SK-N-SH (cell line): ENCODE measurements around the gene ZNF569. TPM values are rescaled to one million over a fixed set of nuclear protein-coding genes. Genes with fewer than 3 reads are reported as not detected.

Experiments
- CTCF ChIA-PET: fragments of 300-600, 350-600 bp; formaldehyde crosslinking; extraction: SDS; loops from one replicate; lab custom pipeline; 2021; lab: Yijun Ruan, JAX
- POLR2A ChIA-PET: fragments of 350-600 bp; sonication (Branson Sonifier 250); formaldehyde crosslinking; extraction: SDS; loops from one replicate; lab custom pipeline; 2020; ENCODE audit warnings: antibody characterized with exemption, inconsistent platforms; lab: Yijun Ruan, JAX
- DNase-seq: peaks from one replicate; pipeline ENCODE4 v3.0.0; 2012
- H2AFZ ChIP-seq: fragments of 200-600 bp; sonication (generic); 2 replicates; pipeline ENCODE4 v1.8.1; 2016; ENCODE audit warnings: antibody characterized with exemption, mild to moderate bottlenecking, low read depth
- H3F3A ChIP-seq: fragments of 200-600 bp; sonication (generic); replicated peaks from 2 replicates; pipeline ENCODE3; 2016; ENCODE audit warnings: antibody characterized with exemption, mild to moderate bottlenecking; ENCODE audit not compliant: insufficient read depth
- H3K27ac ChIP-seq, 2 experiments: fragments of 200-500 bp in 1 of 2; fragments of 200-600 bp in 1 of 2; sonication (Bioruptor generic) in 1 of 2; sonication (generic), shearing (Covaris generic) in 1 of 2; 2 replicates each; pipeline versions ENCODE4 v1.5.1 to v1.6.1; 2014 to 2016; ENCODE audit warnings: low read depth in 2 of 2, inconsistent platforms in 1 of 2, low read length in 1 of 2, mild to moderate bottlenecking in 1 of 2, mixed read lengths in 1 of 2
- H3K27me3 ChIP-seq: fragments of 200-600 bp; sonication (generic), shearing (Covaris generic); 2 replicates; pipeline ENCODE4 v1.6.1; 2016; ENCODE audit warnings: mixed run types; ENCODE audit not compliant: insufficient read depth
- H3K36me3 ChIP-seq, 2 experiments: fragments of 200-500 bp in 1 of 2; fragments of 200-600 bp in 1 of 2; sonication (Bioruptor generic) in 1 of 2; sonication (generic) in 1 of 2; replicated peaks in 1 of 2; 2 replicates each; pipeline versions ENCODE3 to v1.5.1; 2014 to 2016; ENCODE audit warnings: low read length in 1 of 2, mild to moderate bottlenecking in 1 of 2; ENCODE audit not compliant: insufficient read depth in 2 of 2, control insufficient read depth in 1 of 2
- H3K4me1 ChIP-seq, 2 experiments: fragments of 200-500 bp in 1 of 2; fragments of 200-600 bp in 1 of 2; sonication (Bioruptor generic) in 1 of 2; sonication (generic), shearing (Covaris generic) in 1 of 2; 2 replicates each; pipeline versions ENCODE4 v1.5.1 to v1.6.1; 2014 to 2016; ENCODE audit warnings: low read depth in 1 of 2, low read length in 1 of 2, mixed run types in 1 of 2; ENCODE audit not compliant: insufficient read depth in 2 of 2, control insufficient read depth in 1 of 2
- H3K4me2 ChIP-seq: fragments of 200-600 bp; sonication (generic), shearing (Covaris generic); 2 replicates; pipeline ENCODE4 v1.6.1; 2017; ENCODE audit warnings: mixed run types
- H3K4me3 ChIP-seq, 2 experiments: fragments of 200-500 bp in 1 of 2; fragments of 200-600 bp in 1 of 2; sonication (Bioruptor generic) in 1 of 2; sonication (generic), shearing (Covaris generic) in 1 of 2; 2 replicates each; pipeline versions ENCODE4 v1.5.1 to v1.8.1; 2014 to 2016; ENCODE audit warnings: low read depth in 2 of 2, inconsistent platforms in 1 of 2, low read length in 1 of 2, mild to moderate bottlenecking in 1 of 2, mixed read lengths in 1 of 2, moderate library complexity in 1 of 2
- H3K79me2 ChIP-seq: fragments of 200-600 bp; sonication (generic); 2 replicates; pipeline ENCODE4 v1.8.1; 2017; ENCODE audit warnings: mild to moderate bottlenecking; ENCODE audit not compliant: insufficient read depth
- H3K9ac ChIP-seq: fragments of 200-600 bp; sonication (generic); 2 replicates; pipeline ENCODE4 v1.6.1; 2017; ENCODE audit warnings: mixed run types
- H3K9me2 ChIP-seq: fragments of 200-600 bp; sonication (generic); 2 replicates; pipeline ENCODE4 v1.6.1; 2017; ENCODE audit warnings: mixed run types
- H3K9me3 ChIP-seq: fragments of 200-600 bp; sonication (generic); 2 replicates; pipeline ENCODE4 v1.6.1; 2017; ENCODE audit warnings: mixed run types, mild to moderate bottlenecking, moderate library complexity
- H4K20me1 ChIP-seq: fragments of 200-600 bp; sonication (generic); 2 replicates; pipeline ENCODE4 v1.6.1; 2017; ENCODE audit warnings: mild to moderate bottlenecking, mixed run types; ENCODE audit not compliant: insufficient read depth
- EP300 ChIP-seq, 2 experiments: IDR thresholded peaks; 2 replicates each; pipeline versions ENCODE4 v1.4.0 to v1.6.1; 2012; ENCODE audit warnings: borderline replicate concordance in 1 of 2, low read depth in 1 of 2, low read length in 1 of 2
- EZH2phosphoT487 ChIP-seq: fragments of 200-600 bp; sonication (generic); IDR thresholded peaks from 2 replicates; pipeline ENCODE4 v1.6.1; 2017; ENCODE audit warnings: low read depth, mixed run types, mild to moderate bottlenecking, antibody characterized with exemption, moderate library complexity, borderline replicate concordance
- FOXJ3 ChIP-seq: sonication (generic); formaldehyde crosslinking; IDR thresholded peaks from 2 replicates; pipeline ENCODE4 v1.5.1; 2020; ENCODE audit warnings: mild to moderate bottlenecking, missing genetic modification reagents
- GATA2 ChIP-seq: sonication (generic); formaldehyde crosslinking; IDR thresholded peaks from 2 replicates; pipeline ENCODE4 v1.5.0; 2020; ENCODE audit warnings: mild to moderate bottlenecking, missing genetic modification reagents
- MAX ChIP-seq: IDR thresholded peaks from 2 replicates; pipeline ENCODE4 v1.4.0; 2012; ENCODE audit warnings: low read depth
- POLR2AphosphoS5 ChIP-seq: IDR thresholded peaks from 2 replicates; pipeline ENCODE4 v1.6.1; 2012; ENCODE audit warnings: low read depth, low read length
- RAD21 ChIP-seq: IDR thresholded peaks from 2 replicates; pipeline ENCODE4 v1.6.1; 2012; ENCODE audit warnings: mild to moderate bottlenecking, low read length
- RCOR1 ChIP-seq: fragments of 150-350 bp; IDR thresholded peaks from 2 replicates; pipeline ENCODE4 v1.6.1; 2017; ENCODE audit warnings: antibody characterized with exemption, low read length
- SIN3A ChIP-seq: IDR thresholded peaks from 2 replicates; pipeline ENCODE4 v1.6.1; 2012; ENCODE audit warnings: low read depth, mild to moderate bottlenecking, low read length, moderate library complexity, borderline replicate concordance
- SMC3 ChIP-seq: IDR thresholded peaks from 2 replicates; pipeline ENCODE4 v1.6.1; 2012; ENCODE audit warnings: low read depth, low read length, improper control_type of control experiment
- TEAD4 ChIP-seq: IDR thresholded peaks from 2 replicates; pipeline ENCODE4 v1.4.0; 2012; ENCODE audit warnings: mild to moderate bottlenecking, borderline replicate concordance; ENCODE audit not compliant: insufficient read depth
- WGBS: methylation state at CpG from one replicate; pipeline ENCODE4 v1.1.6; 2017; ENCODE audit warnings: low lambda C conversion rate; 5-methylcytosine and 5-hydroxymethylcytosine counted together
- polyA plus RNA-seq, 3 experiments: library from polyadenylated mRNA; depleted of rRNA; stranded (reverse); fragments of >200 nt; gene quantifications; 2 replicates each; pipeline ENCODE4 v1.2.3, GENCODE V29; 2012
- TF ChIP-seq, protein P1 (sequence below): IDR thresholded peaks from 2 replicates; pipeline ENCODE4 v1.6.1; 2012; ENCODE audit warnings: mild to moderate bottlenecking, low read depth, low read length, moderate library complexity
- TF ChIP-seq, protein P2 (sequence below): IDR thresholded peaks from 2 replicates; pipeline ENCODE4 v1.4.0; 2012; ENCODE audit warnings: low read depth, borderline replicate concordance
- TF ChIP-seq, protein P3 (sequence below): fragments of 150-350 bp; IDR thresholded peaks from 2 replicates; pipeline ENCODE4 v1.6.1; 2017; ENCODE audit warnings: antibody characterized with exemption, low read length, low read depth, borderline replicate concordance
- TF ChIP-seq, protein P4 (sequence below): fragments of 150-350 bp; IDR thresholded peaks from 2 replicates; pipeline ENCODE4 v1.6.1; 2016; ENCODE audit warnings: mild to moderate bottlenecking, low read depth, low read length

Gene ZNF569
- polyA plus RNA-seq, 1 of the 3 experiments (the other 2 are of a cell fraction): 2.0 TPM

DNA sequence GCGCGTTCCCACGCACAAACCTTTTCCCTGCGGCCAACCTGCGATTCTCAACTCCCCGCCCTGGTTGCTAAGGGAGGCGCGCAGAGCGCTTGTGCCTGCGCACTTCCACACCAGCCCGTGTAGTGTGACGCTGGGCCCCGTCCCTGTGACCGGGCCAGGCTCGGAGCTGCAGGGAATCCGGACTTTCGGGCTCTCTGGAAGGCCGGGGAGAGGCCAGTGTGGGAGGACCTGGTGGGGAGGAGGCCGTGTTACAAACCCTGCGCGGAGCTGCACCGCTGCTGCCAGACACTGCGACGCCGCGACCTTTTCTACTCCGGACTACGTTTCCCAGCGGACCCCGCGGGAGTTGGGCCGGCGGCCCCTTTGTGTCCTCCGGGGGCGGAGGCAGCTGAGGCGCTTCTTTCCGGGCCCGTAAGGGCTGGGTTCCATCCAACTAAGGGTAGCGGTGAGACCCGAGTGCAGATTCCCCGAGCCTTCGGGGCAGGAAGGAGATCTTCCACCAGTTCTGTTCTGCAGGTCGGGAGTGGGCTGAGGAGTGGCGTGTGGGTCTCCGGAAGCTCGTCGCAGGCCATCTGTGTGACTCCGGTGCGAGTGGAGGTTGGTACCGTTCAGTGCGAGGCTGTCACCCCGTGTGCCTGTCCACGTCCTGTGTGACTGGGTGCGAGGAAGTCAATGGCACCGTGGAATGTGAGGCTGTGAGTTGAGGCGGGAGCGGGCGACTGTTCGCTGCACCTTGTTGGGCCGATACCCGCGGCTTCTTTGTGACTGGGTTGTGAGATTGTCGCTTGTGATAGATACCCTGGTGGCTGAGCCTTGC, 1.9 kb upstream of the ZNF569 start, which contains the start of gene ZNF570 (continued):
- TF ChIP-seq, protein P1, sequence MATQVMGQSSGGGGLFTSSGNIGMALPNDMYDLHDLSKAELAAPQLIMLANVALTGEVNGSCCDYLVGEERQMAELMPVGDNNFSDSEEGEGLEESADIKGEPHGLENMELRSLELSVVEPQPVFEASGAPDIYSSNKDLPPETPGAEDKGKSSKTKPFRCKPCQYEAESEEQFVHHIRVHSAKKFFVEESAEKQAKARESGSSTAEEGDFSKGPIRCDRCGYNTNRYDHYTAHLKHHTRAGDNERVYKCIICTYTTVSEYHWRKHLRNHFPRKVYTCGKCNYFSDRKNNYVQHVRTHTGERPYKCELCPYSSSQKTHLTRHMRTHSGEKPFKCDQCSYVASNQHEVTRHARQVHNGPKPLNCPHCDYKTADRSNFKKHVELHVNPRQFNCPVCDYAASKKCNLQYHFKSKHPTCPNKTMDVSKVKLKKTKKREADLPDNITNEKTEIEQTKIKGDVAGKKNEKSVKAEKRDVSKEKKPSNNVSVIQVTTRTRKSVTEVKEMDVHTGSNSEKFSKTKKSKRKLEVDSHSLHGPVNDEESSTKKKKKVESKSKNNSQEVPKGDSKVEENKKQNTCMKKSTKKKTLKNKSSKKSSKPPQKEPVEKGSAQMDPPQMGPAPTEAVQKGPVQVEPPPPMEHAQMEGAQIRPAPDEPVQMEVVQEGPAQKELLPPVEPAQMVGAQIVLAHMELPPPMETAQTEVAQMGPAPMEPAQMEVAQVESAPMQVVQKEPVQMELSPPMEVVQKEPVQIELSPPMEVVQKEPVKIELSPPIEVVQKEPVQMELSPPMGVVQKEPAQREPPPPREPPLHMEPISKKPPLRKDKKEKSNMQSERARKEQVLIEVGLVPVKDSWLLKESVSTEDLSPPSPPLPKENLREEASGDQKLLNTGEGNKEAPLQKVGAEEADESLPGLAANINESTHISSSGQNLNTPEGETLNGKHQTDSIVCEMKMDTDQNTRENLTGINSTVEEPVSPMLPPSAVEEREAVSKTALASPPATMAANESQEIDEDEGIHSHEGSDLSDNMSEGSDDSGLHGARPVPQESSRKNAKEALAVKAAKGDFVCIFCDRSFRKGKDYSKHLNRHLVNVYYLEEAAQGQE: no peak
- TF ChIP-seq SIN3A: no peak
- TF ChIP-seq RAD21: no peak
- TF ChIP-seq, protein P2, sequence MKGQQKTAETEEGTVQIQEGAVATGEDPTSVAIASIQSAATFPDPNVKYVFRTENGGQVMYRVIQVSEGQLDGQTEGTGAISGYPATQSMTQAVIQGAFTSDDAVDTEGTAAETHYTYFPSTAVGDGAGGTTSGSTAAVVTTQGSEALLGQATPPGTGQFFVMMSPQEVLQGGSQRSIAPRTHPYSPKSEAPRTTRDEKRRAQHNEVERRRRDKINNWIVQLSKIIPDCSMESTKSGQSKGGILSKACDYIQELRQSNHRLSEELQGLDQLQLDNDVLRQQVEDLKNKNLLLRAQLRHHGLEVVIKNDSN: no peak
- TF ChIP-seq MAX: peak; percentile 47; the same call in 1 of the 2 replicates
- TF ChIP-seq EZH2phosphoT487: no peak
- peak; percentile 37; the same call in 1 of the 2 replicates for TF ChIP-seq RCOR1
- TF ChIP-seq, protein P3, sequence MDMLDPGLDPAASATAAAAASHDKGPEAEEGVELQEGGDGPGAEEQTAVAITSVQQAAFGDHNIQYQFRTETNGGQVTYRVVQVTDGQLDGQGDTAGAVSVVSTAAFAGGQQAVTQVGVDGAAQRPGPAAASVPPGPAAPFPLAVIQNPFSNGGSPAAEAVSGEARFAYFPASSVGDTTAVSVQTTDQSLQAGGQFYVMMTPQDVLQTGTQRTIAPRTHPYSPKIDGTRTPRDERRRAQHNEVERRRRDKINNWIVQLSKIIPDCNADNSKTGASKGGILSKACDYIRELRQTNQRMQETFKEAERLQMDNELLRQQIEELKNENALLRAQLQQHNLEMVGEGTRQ: no peak

GRCh38 chr19:37467608-37468090, 405 bp upstream of the ZNF569 start:
- 36% methylated on average over 18 of the region's 18 CpGs for WGBS
- ChIA-PET CTCF (interaction anchor here (1.4 to 2.2 kb wide), 3 partner anchors 14 to 96 kb away, joined by 3 to 7 read pairs (median 5); no protein-coding TSS in a partner anchor), POLR2A (interaction anchor here (1.0 to 2.0 kb wide), 4 partner anchors 39 to 670 kb away, joined by 3 to 15 read pairs (median 6); partner anchors contain the start of genes ZNF527, ZNF573 and ZNF793)
- H3K9me3 ChIP-seq: no peaks in the 10 kb centered on the region
- H3F3A ChIP-seq: peaks cover 10% of the 10 kb centered on the region
- peak overlapping the region; percentile 79; the same call in 1 of the 2 replicates for H3K9ac ChIP-seq
- H3K27ac ChIP-seq: peak overlapping the region; percentile 78 to 97; a peak in 3 of 4 replicates
- no peaks in the 10 kb centered on the region for H4K20me1 ChIP-seq
- peaks cover 0 to 9% of the 10 kb centered on the region in 2 experiments; a peak in 2 of 4 replicates for H3K4me1 ChIP-seq
- peak overlapping the region; percentile 89 for H2AFZ ChIP-seq
- no peaks in the 10 kb centered on the region for H3K27me3 ChIP-seq
- H3K9me2 ChIP-seq: no peaks in the 10 kb centered on the region
- no peak for DNase-seq
- peak overlapping the region; percentile 91 for H3K4me3 ChIP-seq
- H3K4me2 ChIP-seq: peak overlapping the region; percentile 82
- peaks cover 23 to 43% of the 10 kb centered on the region in 2 experiments for H3K36me3 ChIP-seq
- peaks cover 30% of the 10 kb centered on the region for H3K79me2 ChIP-seq
- no peak; the same call in 1 of the 2 replicates for TF ChIP-seq MAX
- no peak for TF ChIP-seq GATA2 (CRISPR knock-in tag)
- no peak for TF ChIP-seq POLR2AphosphoS5
- no peak for TF ChIP-seq EP300 (IDR thresholded peaks at IDR 0.05; ENCODE audit: borderline replicate concordance in 1 of 2, low read depth in 1 of 2, low read length in 1 of 2)
- no peak for TF ChIP-seq FOXJ3 (CRISPR knock-in tag)
- no peak for TF ChIP-seq SMC3
- TF ChIP-seq, protein P3: no peak
- TF ChIP-seq, protein P4, sequence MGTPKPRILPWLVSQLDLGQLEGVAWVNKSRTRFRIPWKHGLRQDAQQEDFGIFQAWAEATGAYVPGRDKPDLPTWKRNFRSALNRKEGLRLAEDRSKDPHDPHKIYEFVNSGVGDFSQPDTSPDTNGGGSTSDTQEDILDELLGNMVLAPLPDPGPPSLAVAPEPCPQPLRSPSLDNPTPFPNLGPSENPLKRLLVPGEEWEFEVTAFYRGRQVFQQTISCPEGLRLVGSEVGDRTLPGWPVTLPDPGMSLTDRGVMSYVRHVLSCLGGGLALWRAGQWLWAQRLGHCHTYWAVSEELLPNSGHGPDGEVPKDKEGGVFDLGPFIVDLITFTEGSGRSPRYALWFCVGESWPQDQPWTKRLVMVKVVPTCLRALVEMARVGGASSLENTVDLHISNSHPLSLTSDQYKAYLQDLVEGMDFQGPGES: no peak
- no peak for TF ChIP-seq TEAD4
